AG20443 (cell line): Measurements from ENCODE around the gene DNAJC25.
A peak's percentile ranks its signal among the peaks of the same experiment; 100 is the strongest.

Experiments used
- DNase-seq: peaks from one replicate; pipeline ENCODE4 v3.0.0; 2012; ENCODE audit warnings: low spot score, mixed read lengths

DNAJC25 gene

GRCh38 chr9:111627260-111627963 lies 3.7 kb upstream of the DNAJC25 start:
- no peak for DNase-seq

- DNase-seq, result no peak
Measured at GRCh38 chr9:111628411-111628810, 2.7 kb upstream of the DNAJC25 start.

- DNase-seq, result no peak
Measured at GRCh38 chr9:111630182-111630963, 761 bp upstream of the DNAJC25 start.

- DNase-seq, result no peak
Measured at GRCh38 chr9:111630964-111631213, 245 bp upstream of the DNAJC25 start.

GRCh38 chr9:111632060-111632459 lies 926 bp downstream of the DNAJC25 start:
- no peak for DNase-seq

- no peak for DNase-seq
Measured at GRCh38 chr9:111632695-111633388, 1.7 kb downstream of the DNAJC25 start.

GRCh38 chr9:111633389-111633736 lies 2.2 kb downstream of the DNAJC25 start:
- DNase-seq, result no peak

- no peak for DNase-seq
Measured at GRCh38 chr9:111634860-111635259, 3.7 kb downstream of the DNAJC25 start.

- no peak for DNase-seq
Measured at GRCh38 chr9:111637421-111637950, 6.4 kb downstream of the DNAJC25 start.

- no peak for DNase-seq
Measured at GRCh38 chr9:111644195-111644772, 13.2 kb downstream of the DNAJC25 start.

- no peak for DNase-seq
Measured at GRCh38 chr9:111645806-111646205, 14.7 kb downstream of the DNAJC25 start.

- no peak for DNase-seq
Measured at GRCh38 chr9:111646417-111646816, 15.3 kb downstream of the DNAJC25 start.

GRCh38 chr9:111648066-111648465 lies 16.9 kb downstream of the DNAJC25 start:
- no peak for DNase-seq

- DNase-seq, result no peak
Measured at GRCh38 chr9:111649016-111649415, 17.9 kb downstream of the DNAJC25 start.

- no peak for DNase-seq
Measured at GRCh38 chr9:111657051-111657450, 25.9 kb downstream of the DNAJC25 start.

- DNase-seq, result no peak
Measured at GRCh38 chr9:111658943-111659342, 27.8 kb downstream of the DNAJC25 start.

GRCh38 chr9:111659691-111660090 lies 28.6 kb downstream of the DNAJC25 start:
- DNase-seq, result no peak

- peak; percentile 97 for DNase-seq
Measured at GRCh38 chr9:111661150-111661801, 30.1 kb downstream of the DNAJC25 start, which contains the start of gene GNG10. TSS of gene GNG10 (plus strand) at chr9:111661605. CDS start at chr9:111661635, 30 bp downstream.

- peak; percentile 80 for DNase-seq
Measured at GRCh38 chr9:111661802-111662521, 30.8 kb downstream of the DNAJC25 start.

- DNase-seq, result peak; percentile 14
Measured at GRCh38 chr9:111662576-111663300, 31.6 kb downstream of the DNAJC25 start.
